GM19025 (cell line): ENCODE results near the gene TIMM10B.
"Not testable (repeated sequence)": the region's sequence is repeated elsewhere in the genome, so short reads cannot be mapped to it uniquely, and the experiment has no call there.

Experiments used
- ATAC-seq: cut with Tn5 transposase; IDR thresholded peaks from one replicate; pipeline ENCODE4 v1.9.1; 2021; ENCODE audit warnings: mild to moderate bottlenecking, low read depth, moderate library complexity; ENCODE audit not compliant: unreplicated experiment

Gene TIMM10B

GRCh38 chr11:6502382-6502781 is 21.1 kb downstream of the TIMM10B start:
- ATAC-seq: no peak

GRCh38 chr11:6504166-6504565 is 22.9 kb downstream of the TIMM10B start:
- ATAC-seq: no peak

GRCh38 chr11:6505577-6506240 is 24.4 kb downstream of the TIMM10B start:
- ATAC-seq: no peak

GRCh38 chr11:6516865-6517264 is 35.6 kb downstream of the TIMM10B start:
- no peak for ATAC-seq

GRCh38 chr11:6520265-6520664 is 39.0 kb downstream of the TIMM10B start:
- ATAC-seq: no peak

GRCh38 chr11:6521946-6522345 is 40.6 kb downstream of the TIMM10B start:
- ATAC-seq: not testable (repeated sequence)

GRCh38 chr11:6523253-6523652 is 42.0 kb downstream of the TIMM10B start:
- no peak for ATAC-seq

- no peak for ATAC-seq
These were observed 45.3 kb downstream of the TIMM10B start for GRCh38 chr11:6526411-6527135.

- no peak for ATAC-seq
These were observed 48.0 kb downstream of the TIMM10B start for GRCh38 chr11:6529266-6529665.

- ATAC-seq: no peak
These were observed 49.5 kb downstream of the TIMM10B start for GRCh38 chr11:6530848-6531247.

GRCh38 chr11:6531267-6531752 is 50.0 kb downstream of the TIMM10B start:
- no peak for ATAC-seq
